ENCODE results near the gene OR9A2.

DNA sequence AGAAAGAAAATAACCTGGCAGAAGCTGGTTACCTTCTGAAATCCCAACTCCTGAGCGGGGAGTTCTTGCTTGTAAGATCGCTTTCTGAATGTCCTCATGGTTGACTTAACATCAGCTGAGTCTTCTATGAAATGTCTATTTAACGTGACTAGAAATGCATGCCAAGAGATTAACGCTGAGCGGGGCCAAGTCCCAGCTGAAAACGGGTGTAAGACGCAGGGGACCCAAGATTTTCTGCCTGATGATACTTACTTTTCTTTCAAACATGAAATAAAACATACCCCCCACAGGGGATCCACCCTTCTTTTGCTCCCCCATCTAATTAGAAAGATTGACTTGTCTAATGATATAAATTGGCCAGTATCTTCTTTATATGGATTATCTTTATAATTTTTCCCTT is 14.9 kb downstream of the OR9A2 start:
- TF ChIP-seq, protein P1, sequence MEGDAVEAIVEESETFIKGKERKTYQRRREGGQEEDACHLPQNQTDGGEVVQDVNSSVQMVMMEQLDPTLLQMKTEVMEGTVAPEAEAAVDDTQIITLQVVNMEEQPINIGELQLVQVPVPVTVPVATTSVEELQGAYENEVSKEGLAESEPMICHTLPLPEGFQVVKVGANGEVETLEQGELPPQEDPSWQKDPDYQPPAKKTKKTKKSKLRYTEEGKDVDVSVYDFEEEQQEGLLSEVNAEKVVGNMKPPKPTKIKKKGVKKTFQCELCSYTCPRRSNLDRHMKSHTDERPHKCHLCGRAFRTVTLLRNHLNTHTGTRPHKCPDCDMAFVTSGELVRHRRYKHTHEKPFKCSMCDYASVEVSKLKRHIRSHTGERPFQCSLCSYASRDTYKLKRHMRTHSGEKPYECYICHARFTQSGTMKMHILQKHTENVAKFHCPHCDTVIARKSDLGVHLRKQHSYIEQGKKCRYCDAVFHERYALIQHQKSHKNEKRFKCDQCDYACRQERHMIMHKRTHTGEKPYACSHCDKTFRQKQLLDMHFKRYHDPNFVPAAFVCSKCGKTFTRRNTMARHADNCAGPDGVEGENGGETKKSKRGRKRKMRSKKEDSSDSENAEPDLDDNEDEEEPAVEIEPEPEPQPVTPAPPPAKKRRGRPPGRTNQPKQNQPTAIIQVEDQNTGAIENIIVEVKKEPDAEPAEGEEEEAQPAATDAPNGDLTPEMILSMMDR (IDR thresholded peaks at IDR 0.05) = no peak
- TF ChIP-seq POLR2AphosphoS5 (IDR thresholded peaks at IDR 0.05) (no peak), POLR2A (IDR thresholded peaks at IDR 0.05) (no peak)

Measured in prostate gland (tissue), 2 donors.